A549 treated with AZD2906 at 1 μM for 4 hours (cell line): ENCODE results near the gene POC1A. TPM values are rescaled to one million over a fixed set of nuclear protein-coding genes. Genes with fewer than 3 reads are reported as not detected.

Source experiments
- total RNA-seq: library from RNA; stranded (reverse); fragments of 200-300 nt; extraction: Qiagen RNA extraction; gene quantifications from 5 replicates; pipeline ENCODE4 v1.2.3, GENCODE V29; 2022

Gene POC1A
- total RNA-seq = 16.6 to 19.5 TPM (median 18.9 TPM) in 5 replicates

DNA sequence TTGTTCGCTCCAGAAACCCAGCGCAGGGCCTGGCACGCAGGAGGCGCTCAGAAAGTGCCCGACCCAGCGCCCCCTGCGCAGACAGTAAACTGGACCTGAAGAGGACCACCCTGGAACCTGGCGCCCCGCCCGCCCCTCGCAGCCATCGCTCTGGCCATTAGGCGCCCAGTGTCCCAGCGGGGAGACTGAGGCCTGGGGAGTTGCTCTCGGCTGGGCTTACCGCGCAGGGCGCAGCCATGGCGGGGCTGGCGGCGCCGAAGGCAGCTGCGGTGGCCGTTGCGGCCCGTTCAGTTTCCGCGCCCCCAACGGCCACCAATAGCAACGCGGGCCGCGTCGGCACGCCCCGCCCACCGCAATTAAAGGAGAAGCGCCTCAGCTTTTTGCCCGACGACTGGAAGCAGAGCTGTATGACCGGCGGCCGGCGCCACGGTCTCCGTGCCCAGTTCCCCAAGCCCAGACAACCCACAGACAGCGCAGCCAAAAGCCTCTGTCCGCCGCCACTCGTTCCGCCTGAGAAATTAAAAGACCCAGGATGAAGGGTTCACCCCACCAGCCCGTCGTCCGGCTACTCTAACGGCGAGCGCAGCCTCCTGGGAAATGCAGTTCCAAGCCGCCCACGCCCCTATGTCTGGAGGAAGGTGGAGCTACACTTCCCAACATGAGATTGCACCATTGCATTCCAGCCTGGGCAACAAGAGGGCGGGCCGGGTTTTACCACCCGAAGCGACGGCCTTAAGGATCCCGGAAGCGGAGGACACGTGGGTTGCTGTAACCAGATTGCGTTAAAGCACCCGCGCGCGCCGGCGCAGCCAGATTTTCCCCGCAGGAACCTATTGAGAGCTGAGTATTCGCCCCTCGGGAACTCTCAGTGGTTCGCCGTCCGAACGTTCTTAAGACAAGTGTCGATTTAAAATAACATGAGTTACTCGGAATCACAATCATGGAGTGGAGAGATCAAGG is at the start of gene POC1A:
Gene POC1A (minus strand): TSS at position 289 of the 960 bp plus-strand sequence. CDS start 51 bp downstream, at position 238.

DNA sequence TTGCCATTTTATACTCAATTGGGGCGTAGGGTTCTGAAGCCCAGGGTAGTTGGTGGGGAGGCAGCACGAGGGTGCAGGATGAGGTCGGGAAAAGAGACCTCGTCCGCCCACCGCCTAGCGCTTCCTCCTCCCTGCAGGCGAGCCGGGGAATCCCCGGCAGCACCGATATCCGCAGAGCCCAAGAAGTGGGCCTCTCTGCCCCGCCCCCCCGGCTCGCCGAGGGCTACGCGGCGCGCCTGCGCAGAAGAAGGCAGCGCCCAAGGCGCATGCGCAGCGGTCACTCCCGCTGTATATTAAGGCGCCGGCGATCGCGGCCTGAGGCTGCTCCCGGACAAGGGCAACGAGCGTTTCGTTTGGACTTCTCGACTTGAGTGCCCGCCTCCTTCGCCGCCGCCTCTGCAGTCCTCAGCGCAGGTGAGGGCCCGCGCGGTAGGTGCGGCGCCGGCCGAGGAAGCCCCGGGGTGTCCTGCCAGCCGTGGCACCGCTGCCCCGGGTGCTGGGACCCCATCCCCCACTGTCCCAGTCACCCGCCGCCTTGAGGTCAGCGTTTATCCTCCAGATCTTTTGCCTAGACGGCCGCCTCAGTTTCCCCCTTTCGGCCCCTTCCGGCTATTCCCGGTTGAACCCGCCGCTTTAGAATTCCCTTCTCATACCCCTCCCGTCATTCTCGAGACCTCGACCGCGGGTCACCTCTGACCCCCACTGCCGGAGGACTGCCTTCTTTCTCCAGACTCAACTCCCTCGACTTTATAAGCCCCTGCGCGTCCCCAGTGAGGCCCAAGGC is 43.8 kb upstream of the POC1A start, which contains the start of gene ALAS1:
Gene ALAS1 (plus strand): TSS at position 319 of the 784 bp plus-strand sequence. CDS start 1,082 bp downstream, outside the sequence.

DNA sequence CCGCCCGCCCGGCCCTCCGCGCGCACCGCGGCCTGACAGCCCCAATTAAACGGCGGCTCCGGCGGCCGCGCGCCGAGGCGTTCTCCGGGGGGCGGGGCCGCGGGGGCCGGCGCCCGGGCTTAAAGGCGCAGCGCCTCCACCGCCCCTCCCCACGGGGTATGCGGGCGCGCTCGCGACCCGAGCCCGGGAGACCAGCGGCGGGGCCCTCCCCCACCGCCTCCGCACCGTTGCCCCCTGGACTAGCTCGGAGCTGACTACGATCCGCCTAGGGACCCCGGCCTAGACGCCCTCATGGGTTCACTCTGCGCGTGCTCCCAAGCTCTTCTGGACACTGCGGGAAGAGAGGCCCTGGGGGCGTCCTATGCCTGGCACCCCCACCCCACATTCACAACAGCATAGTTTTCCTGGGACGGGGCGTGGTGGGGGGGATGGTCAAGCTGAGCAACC is 97.7 kb downstream of the POC1A start, which contains the start of gene DUSP7:
Gene DUSP7 (minus strand): TSS at position 51 of the 447 bp plus-strand sequence. CDS start 205 bp downstream, outside the sequence.

Other genes starting within 250 kb of the POC1A start
- gene RRP9, start 212.5 kb downstream of the POC1A start, total RNA-seq = 33.5 to 47.3 TPM (median 42.8 TPM) in 5 replicates
- 8.0 to 10.4 TPM (median 9.4 TPM) in 5 replicates for gene PARP3, start 212.1 kb downstream of the POC1A start, total RNA-seq
- not detected in 5 replicates for gene GPR62, start 199.0 kb downstream of the POC1A start, total RNA-seq
- 12.1 to 15.2 TPM (median 14.0 TPM) in 5 replicates for gene PCBP4, start 187.0 kb downstream of the POC1A start, total RNA-seq
- gene ABHD14B, start 180.4 kb downstream of the POC1A start, total RNA-seq = 27.4 to 34.9 TPM (median 34.2 TPM) in 5 replicates
- gene ABHD14A, start 179.4 kb downstream of the POC1A start, total RNA-seq = 11.4 to 15.9 TPM (median 15.6 TPM) in 5 replicates
- 22.3 to 27.8 TPM (median 25.4 TPM) in 5 replicates for gene ACY1, start 170.9 kb downstream of the POC1A start, total RNA-seq
- gene RPL29, start 158.5 kb downstream of the POC1A start, total RNA-seq = 1,307 to 1,420 TPM (median 1,337 TPM) in 5 replicates
- 19.0 to 20.8 TPM (median 20.0 TPM) in 5 replicates for gene DUSP7, start 97.9 kb downstream of the POC1A start, total RNA-seq
- gene ALAS1, start 43.7 kb upstream of the POC1A start, total RNA-seq = 43.1 to 47.9 TPM (median 46.6 TPM) in 5 replicates
- 0.03 to 0.05 TPM (median 0.04 TPM) in 3 of 5 replicates, not detected in the others for gene TLR9, start 71.2 kb upstream of the POC1A start, total RNA-seq
- gene TWF2, start 84.7 kb upstream of the POC1A start, total RNA-seq = 63.1 to 70.9 TPM (median 65.7 TPM) in 5 replicates
- gene PPM1M, start 91.3 kb upstream of the POC1A start, total RNA-seq = 3.8 to 5.7 TPM (median 4.9 TPM) in 5 replicates
- 47.3 to 50.5 TPM (median 50.3 TPM) in 5 replicates for gene WDR82, start 124.2 kb upstream of the POC1A start, total RNA-seq
- 2.5 to 4.4 TPM (median 4.0 TPM) in 5 replicates for gene GLYCTK, start 133.4 kb upstream of the POC1A start, total RNA-seq
- gene DNAH1, start 161.9 kb upstream of the POC1A start, total RNA-seq = 0.64 to 1.2 TPM (median 0.90 TPM) in 5 replicates